G401 (cell line): ENCODE measurements around the gene CCL25. TPM values are rescaled to one million over a fixed set of nuclear protein-coding genes. Genes with fewer than 3 reads are reported as not detected.

Experiments used
- DNase-seq: peaks from one replicate; pipeline ENCODE4 v3.0.0-alpha.2; 2015; ENCODE audit warnings: low spot score
- in situ Hi-C: cut with HindIII; loops from 2 replicates; pipeline ENCODE4 v1.10.0; 2016; ENCODE audit warnings: low sequenced_read_pairs, mixed read lengths
- total RNA-seq: library from RNA; depleted of rRNA; stranded (reverse); fragments of >200 nt; shearing (Covaris generic); gene quantifications from 2 replicates; pipeline ENCODE4 v1.2.3, GENCODE V29; 2014; rRNA removed

Gene CCL25
- total RNA-seq, 1 experiment from 2014 or later, result 19.6 TPM

DNA sequence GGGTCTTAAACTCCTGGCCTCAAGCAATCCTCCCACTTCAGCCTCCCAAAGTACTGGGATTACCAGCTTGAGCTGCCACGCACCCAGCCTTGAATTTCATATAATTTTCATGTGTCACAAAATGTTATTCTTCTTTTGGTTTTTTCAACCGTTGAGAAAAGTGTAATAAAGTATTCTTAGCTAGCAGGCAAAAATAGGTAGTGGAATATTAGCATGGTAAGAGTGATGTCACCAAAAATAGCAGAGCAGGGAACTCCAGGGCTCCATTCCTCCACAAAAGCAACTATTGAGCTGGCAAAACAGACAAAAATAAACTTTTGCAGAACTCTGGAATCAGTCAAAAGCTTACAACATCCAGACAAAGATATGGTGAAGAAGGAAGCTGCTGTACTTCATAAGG lies 52.9 kb downstream of the CCL25 start:
- no peak for DNase-seq
- in situ Hi-C loops, result no loop called here

DNA sequence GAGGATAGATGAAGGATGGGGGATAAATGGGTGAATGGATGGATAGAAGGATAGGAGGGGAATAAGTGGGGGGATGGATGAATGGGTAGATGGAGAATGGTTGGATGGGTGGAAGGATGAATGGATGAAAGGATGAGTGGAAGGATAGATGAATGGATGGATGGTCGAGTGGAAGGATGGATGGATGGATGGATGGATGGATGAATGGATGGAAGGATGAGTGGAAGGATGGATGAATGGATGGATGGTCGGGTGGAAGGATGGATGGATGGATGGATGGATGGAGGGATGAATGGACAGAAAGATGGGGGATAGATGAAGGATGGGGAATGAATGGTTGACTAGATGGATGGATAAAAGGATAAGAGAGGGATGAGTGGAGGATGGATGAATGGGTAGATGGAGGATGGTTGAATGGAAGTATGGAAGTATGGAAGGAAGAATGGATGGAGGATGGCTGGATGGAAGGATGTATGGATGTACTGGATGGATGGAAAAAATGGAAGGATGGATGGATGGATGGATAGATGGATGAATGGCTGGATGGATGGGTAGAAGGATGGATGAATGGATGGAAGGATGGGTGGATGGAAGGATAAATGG lies 54.8 kb downstream of the CCL25 start:
- in situ Hi-C loops, result no loop called here
- DNase-seq, result no peak

DNA sequence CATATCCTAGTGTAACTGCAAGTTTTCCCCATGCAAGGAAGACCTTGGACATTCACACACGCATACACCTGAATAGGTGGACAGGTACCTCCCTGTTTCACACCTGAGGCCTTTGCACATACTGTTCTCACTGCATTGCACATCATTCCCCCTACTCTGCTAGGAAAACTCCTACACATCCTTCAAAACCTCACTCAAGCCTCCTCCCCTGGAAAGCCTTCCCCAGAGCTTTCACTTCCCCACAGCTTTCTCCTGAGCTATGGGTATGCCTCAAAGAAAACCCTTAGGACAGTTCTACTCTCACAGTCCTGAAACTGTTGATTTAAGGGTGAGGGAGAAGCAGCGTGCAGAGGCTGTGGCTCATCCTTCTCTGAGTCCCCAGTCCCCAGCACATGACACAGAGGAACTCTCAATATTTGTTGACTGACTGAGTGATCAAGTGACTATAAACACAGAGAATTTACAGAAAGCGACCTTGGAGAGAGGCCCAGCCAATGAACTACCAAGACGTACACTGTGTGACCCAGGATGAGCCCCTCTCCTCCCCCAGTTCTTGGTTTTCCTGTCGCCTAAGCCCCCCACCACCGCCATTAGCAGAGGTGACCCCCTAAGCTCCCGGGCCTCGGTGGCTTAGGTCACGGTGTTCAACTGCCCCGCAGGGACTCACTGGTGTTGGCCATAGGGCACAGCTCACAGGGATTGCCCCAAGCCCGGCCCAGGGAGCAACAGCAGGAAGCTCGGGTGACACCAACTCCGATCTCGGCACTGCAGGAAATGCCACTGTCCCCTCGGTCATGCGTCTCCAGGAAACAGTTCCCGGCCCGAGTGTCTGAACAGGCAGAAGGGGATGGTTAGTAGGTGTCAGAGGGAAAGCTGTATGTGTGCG lies 56.2 kb downstream of the CCL25 start:
- in situ Hi-C loops, result no loop called here
- DNase-seq, result no peak

DNA sequence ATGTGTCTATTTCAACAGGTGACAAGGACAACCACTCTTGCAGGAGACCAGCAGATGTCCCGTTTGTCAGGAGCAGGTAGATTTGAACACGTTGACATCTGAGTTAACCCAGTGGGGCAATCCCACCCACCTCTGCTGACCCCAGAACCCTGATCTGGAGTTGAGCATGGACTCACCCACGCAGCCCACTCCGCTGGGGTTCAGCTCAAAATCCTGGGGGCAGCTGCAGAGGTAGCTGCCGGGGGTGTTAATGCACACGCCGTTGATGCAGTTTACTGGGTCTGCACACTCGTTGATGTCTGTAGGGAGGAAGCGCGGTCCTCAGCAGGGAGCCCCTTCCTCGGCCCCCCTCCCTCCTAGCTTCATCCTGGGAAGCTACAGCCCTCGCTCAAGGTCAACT lies 56.9 kb downstream of the CCL25 start:
- no peak for DNase-seq
- in situ Hi-C loops, result no loop called here

DNA sequence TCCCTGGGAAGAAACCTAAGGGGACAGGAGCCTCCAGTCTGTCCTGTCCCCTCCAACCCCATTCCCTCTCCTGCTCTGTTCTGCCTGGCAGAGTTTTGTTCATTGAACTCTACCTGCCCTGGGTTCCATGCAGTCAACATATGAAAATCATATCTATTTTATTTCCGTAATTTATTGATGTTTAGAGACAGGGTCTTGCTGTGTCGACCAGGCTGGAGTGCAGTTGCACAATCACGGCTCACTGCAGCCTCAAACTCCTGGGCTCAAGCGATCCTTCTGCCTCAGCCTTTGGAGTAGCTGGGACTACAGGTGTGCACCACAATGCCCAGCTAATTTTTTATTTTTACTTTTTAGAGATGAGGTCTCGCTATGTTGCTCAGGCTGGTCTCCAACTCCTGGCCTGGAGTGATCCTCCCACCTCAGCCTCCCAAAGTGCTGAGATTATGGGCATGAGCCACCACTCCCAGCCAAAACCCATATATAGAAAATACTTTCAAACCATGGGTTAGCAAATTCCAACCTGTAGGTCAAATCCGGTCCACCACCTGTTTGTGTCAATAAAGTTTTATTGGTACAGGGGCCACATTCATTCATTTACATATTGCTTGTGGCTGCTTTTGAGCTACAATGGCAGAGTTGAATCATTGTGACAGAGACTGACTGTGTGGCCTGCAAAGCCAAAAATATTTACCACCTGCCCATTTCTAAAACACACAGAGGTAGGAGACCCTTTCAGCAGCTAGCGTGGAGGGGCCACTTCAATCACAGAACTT lies 57.5 kb downstream of the CCL25 start:
- DNase-seq, result no peak
- in situ Hi-C loops, result no loop called here

DNA sequence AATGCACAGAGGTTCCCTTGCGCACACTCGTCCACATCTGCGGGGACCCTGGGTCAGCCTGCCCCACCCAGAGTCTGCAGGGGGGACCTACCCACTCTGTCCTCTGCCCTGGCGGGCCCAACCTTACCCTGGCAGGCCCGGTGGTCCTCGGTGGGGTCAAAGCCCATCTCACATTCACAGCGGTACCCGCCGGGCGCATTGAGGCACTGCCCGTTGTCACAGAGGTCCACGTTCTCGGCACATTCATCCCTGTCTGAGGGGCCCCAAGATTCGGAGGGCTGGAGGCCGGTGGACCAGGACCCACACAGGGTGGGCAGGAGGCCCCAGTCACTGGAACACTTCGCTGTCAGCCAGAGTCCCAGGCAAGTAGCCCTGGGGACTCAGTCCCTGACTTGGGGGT lies 58.4 kb downstream of the CCL25 start:
- in situ Hi-C loops, result no loop called here
- no peak for DNase-seq

DNA sequence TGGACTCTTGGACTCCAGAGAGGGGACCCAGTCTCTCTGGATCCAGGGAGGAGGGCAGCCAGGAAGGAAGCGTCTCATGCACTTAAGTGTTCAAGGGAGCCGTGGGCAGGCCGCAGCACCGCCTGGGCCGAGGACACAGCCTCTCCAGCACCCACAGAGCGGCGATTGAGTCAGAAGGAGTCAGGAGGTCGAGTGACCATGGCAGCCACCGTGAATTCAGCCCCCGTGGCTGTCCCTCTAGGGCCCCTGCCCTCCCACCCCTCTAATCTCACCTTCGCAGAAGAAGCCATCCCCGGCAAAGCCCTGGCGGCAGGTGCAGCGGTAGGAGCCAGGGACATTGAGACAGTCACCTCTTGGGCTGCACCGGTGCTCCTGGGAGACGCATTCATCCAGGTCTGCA lies 58.8 kb downstream of the CCL25 start:
- DNase-seq, result no peak
- in situ Hi-C loops, result no loop called here

Other genes starting within 250 kb of the CCL25 start
- gene EVI5L, start 222.5 kb upstream of the CCL25 start, total RNA-seq, result 19.0 and 24.5 TPM in 2 replicates
- gene PRR36, start 178.4 kb upstream of the CCL25 start, total RNA-seq, result 0.03 and 0.49 TPM in 2 replicates
- gene LRRC8E, start 164.2 kb upstream of the CCL25 start, total RNA-seq, result 0.49 TPM in 1 of 2 replicates, not detected in the other
- 14.2 and 16.2 TPM in 2 replicates for gene MAP2K7, start 148.9 kb upstream of the CCL25 start, total RNA-seq
- gene TGFBR3L, start 137.9 kb upstream of the CCL25 start, total RNA-seq, result not detected in 2 replicates
- gene SNAPC2, start 132.4 kb upstream of the CCL25 start, total RNA-seq, result 35.1 and 37.8 TPM in 2 replicates
- 27.0 and 27.3 TPM in 2 replicates for gene CTXN1, start 126.6 kb upstream of the CCL25 start, total RNA-seq
- 100 and 168 TPM in 2 replicates for gene TIMM44, start 109.1 kb upstream of the CCL25 start, total RNA-seq
- 83.9 and 102 TPM in 2 replicates for gene ELAVL1, start 47.1 kb upstream of the CCL25 start, total RNA-seq
- gene FBN3, start 96.8 kb downstream of the CCL25 start, total RNA-seq, result 0.55 and 0.81 TPM in 2 replicates
- gene CERS4, start 156.6 kb downstream of the CCL25 start, total RNA-seq, result 81.1 and 102 TPM in 2 replicates